Caco-2 (cell line): ENCODE results near the gene PIK3IP1. TPM values are rescaled to one million over a fixed set of nuclear protein-coding genes. Genes with fewer than 3 reads are reported as not detected.

ENCODE experiments used
- BruUV-seq: library from RNA; stranded (reverse); fragments of 400-500 nt; replicated peaks from 2 replicates; lab custom pipeline; 2021; lab: Mats Ljungman, UMichigan
- CTCF ChIA-PET: fragments of 300-600 bp; sonication (Branson Sonifier 250); formaldehyde crosslinking; loops from one replicate; lab custom pipeline; 2022; ENCODE audit warnings: antibody characterized with exemption; lab: Charles Lee
- POLR2A ChIA-PET: fragments of 300-600 bp; sonication (Branson Sonifier 250); formaldehyde crosslinking; loops from one replicate; lab custom pipeline; 2022; ENCODE audit warnings: antibody characterized with exemption; lab: Charles Lee
- DNase-seq, 2 experiments: peaks; one replicate each; pipeline versions ENCODE4 v3.0.0 to v3.0.0-alpha.2; 2020 to 2022
- H3K27me3 ChIP-seq: replicated peaks from 2 replicates; pipeline ENCODE4 v1.6.0; 2011; ENCODE audit warnings: low read length; ENCODE audit not compliant: control insufficient read depth, insufficient read depth
- H3K36me3 ChIP-seq: 2 replicates; pipeline ENCODE4 v1.5.1; 2011; ENCODE audit warnings: low read length; ENCODE audit not compliant: control insufficient read depth, insufficient read depth
- H3K4me1 ChIP-seq: fragments of 250-450 bp; sonication (Bioruptor Pico); 2 replicates; pipeline ENCODE4 v1.5.1; 2020; ENCODE audit warnings: mild to moderate bottlenecking
- H3K4me3 ChIP-seq: 2 replicates; pipeline ENCODE4 v1.5.1; 2011; ENCODE audit warnings: low read depth, mild to moderate bottlenecking, control low read depth, low read length
- H3K9me3 ChIP-seq: fragments of 250-450 bp; sonication (Bioruptor Pico); 2 replicates; pipeline ENCODE4 v1.5.1; 2020; ENCODE audit warnings: mild to moderate bottlenecking, moderate library complexity
- H3K27ac Mint-ChIP-seq: one replicate; pipeline ENCODE4 v1.8.0; 2022; ENCODE audit warnings: mixed read lengths; ENCODE audit not compliant: unreplicated experiment
- H3K27me3 Mint-ChIP-seq: one replicate; pipeline ENCODE4 v1.8.0; 2022; ENCODE audit warnings: mixed read lengths; ENCODE audit not compliant: insufficient read depth, unreplicated experiment
- H3K36me3 Mint-ChIP-seq: one replicate; pipeline ENCODE4 v1.8.0; 2022; ENCODE audit warnings: mild to moderate bottlenecking, mixed read lengths; ENCODE audit not compliant: insufficient read depth, unreplicated experiment
- H3K4me1 Mint-ChIP-seq: one replicate; pipeline ENCODE4 v1.8.0; 2022; ENCODE audit warnings: low read depth, mixed read lengths; ENCODE audit not compliant: unreplicated experiment
- H3K4me3 Mint-ChIP-seq: one replicate; pipeline ENCODE4 v1.8.0; 2022; ENCODE audit warnings: mild to moderate bottlenecking, moderate library complexity, mixed read lengths; ENCODE audit not compliant: unreplicated experiment
- H3K9me3 Mint-ChIP-seq: one replicate; pipeline ENCODE4 v1.8.0; 2022; ENCODE audit warnings: mixed read lengths; ENCODE audit not compliant: unreplicated experiment
- CTCF ChIP-seq, 2 experiments: fragments of 200-600 bp in 1 of 2; IDR thresholded peaks; 1 replicate in 1 of 2; 2 replicates in 1 of 2; pipeline versions ENCODE4 v1.5.1 to v1.8.0; 2011 to 2022; ENCODE audit warnings: antibody characterized with exemption in 1 of 2, control low read depth in 1 of 2, inconsistent platforms in 1 of 2, low read depth in 1 of 2, low read length in 1 of 2, mild to moderate bottlenecking in 1 of 2, moderate library complexity in 1 of 2; ENCODE audit not compliant: insufficient read depth in 1 of 2, severe bottlenecking in 1 of 2, unreplicated experiment in 1 of 2
- intact Hi-C: fragments of 100-400 bp; cut with micrococcal nuclease; formaldehyde crosslinking; loops from one replicate; pipeline ENCODE4 v1.10.0; 2022; ENCODE audit not compliant: unreplicated experiment
- total RNA-seq: library from RNA; stranded (reverse); gene quantifications from 2 replicates; pipeline ENCODE4 v1.2.3, GENCODE V29; 2022

PIK3IP1 gene
- total RNA-seq, 1 experiment from 2014 or later = 0.68 TPM

GRCh38 chr22:31302006-31302405, 9.7 kb upstream of the PIK3IP1 start:
- intact Hi-C loops = no loop called here
- CTCF ChIA-PET = interaction anchor here (1.1 to 1.4 kb wide), 2 partner anchors 10 to 11 kb away, joined by 3 to 5 read pairs; partner anchors contain the start of gene PIK3IP1
- Mint-ChIP-seq H3K4me3 (no peak overlapping the region), H3K36me3 (no peaks in the 10 kb centered on the region), H3K27me3 (peaks cover 3% of the 10 kb centered on the region), H3K27ac (no peak overlapping the region), H3K4me1 (peaks cover 12% of the 10 kb centered on the region), H3K9me3 (no peaks in the 10 kb centered on the region)
- no peaks in the 10 kb centered on the region for H3K36me3 ChIP-seq
- no peaks in the 10 kb centered on the region for H3K9me3 ChIP-seq
- no peak for TF ChIP-seq CTCF (IDR thresholded peaks at IDR 0.05; ENCODE audit: insufficient read depth in 1 of 2, low read depth in 1 of 2, low read length in 1 of 2, severe bottlenecking in 1 of 2, unreplicated experiment in 1 of 2)
- no peak for DNase-seq
- H3K27me3 ChIP-seq = no peaks in the 10 kb centered on the region
- no peak overlapping the region for H3K4me3 ChIP-seq
- POLR2A ChIA-PET = no interaction called here
- BruUV-seq = no TSS peak
- no peaks in the 10 kb centered on the region for H3K4me1 ChIP-seq

GRCh38 chr22:31300896-31301295, 8.6 kb upstream of the PIK3IP1 start:
- H3K4me1 Mint-ChIP-seq = peaks cover 16% of the 10 kb centered on the region
- Histone ChIP-seq H3K4me1 (peaks cover 8% of the 10 kb centered on the region; the same call in 1 of the 2 replicates), H3K4me3 (no peak overlapping the region), H3K36me3 (no peaks in the 10 kb centered on the region), H3K27me3 (no peaks in the 10 kb centered on the region), H3K9me3 (no peaks in the 10 kb centered on the region)
- no peak for TF ChIP-seq CTCF (IDR thresholded peaks at IDR 0.05; ENCODE audit: insufficient read depth in 1 of 2, low read depth in 1 of 2, low read length in 1 of 2, severe bottlenecking in 1 of 2, unreplicated experiment in 1 of 2)
- DNase-seq = no peak
- BruUV-seq = no TSS peak
- H3K9me3 Mint-ChIP-seq = no peaks in the 10 kb centered on the region
- no peak overlapping the region for H3K27ac Mint-ChIP-seq
- no peaks in the 10 kb centered on the region for H3K36me3 Mint-ChIP-seq
- no peaks in the 10 kb centered on the region for H3K27me3 Mint-ChIP-seq
- ChIA-PET CTCF (interaction anchor here (1.1 kb wide), 2 partner anchors 11 to 12 kb away, joined by 3 to 6 read pairs; no protein-coding TSS in a partner anchor), POLR2A (interaction anchor here (0.6 kb wide), 1 partner anchor 53 kb away, joined by 6 read pairs; no protein-coding TSS in a partner anchor)
- intact Hi-C loops = no loop called here
- no peak overlapping the region for H3K4me3 Mint-ChIP-seq

GRCh38 chr22:31295831-31296657, 3.8 kb upstream of the PIK3IP1 start:
- Histone ChIP-seq H3K4me1 (peaks cover 12% of the 10 kb centered on the region; the same call in 1 of the 2 replicates), H3K27me3 (no peaks in the 10 kb centered on the region), H3K9me3 (no peaks in the 10 kb centered on the region), H3K36me3 (no peaks in the 10 kb centered on the region), H3K4me3 (no peak overlapping the region)
- TF ChIP-seq CTCF (IDR thresholded peaks at IDR 0.05; ENCODE audit: insufficient read depth in 1 of 2, low read depth in 1 of 2, low read length in 1 of 2, severe bottlenecking in 1 of 2, unreplicated experiment in 1 of 2) = no peak
- no peaks in the 10 kb centered on the region for H3K9me3 Mint-ChIP-seq
- no TSS peak for BruUV-seq
- intact Hi-C loops = no loop called here
- no peak for DNase-seq
- H3K27me3 Mint-ChIP-seq = no peaks in the 10 kb centered on the region
- CTCF ChIA-PET = no interaction called here
- no peaks in the 10 kb centered on the region for H3K36me3 Mint-ChIP-seq
- POLR2A ChIA-PET = no interaction called here
- H3K4me1 Mint-ChIP-seq = peaks cover 26% of the 10 kb centered on the region
- H3K4me3 Mint-ChIP-seq = no peak overlapping the region
- H3K27ac Mint-ChIP-seq = no peak overlapping the region
